ENCODE results near the gene TMEM82. TPM values are rescaled to one million over a fixed set of nuclear protein-coding genes. Genes with fewer than 3 reads are reported as not detected.

Gene TMEM82
- total and polyA plus RNA-seq, 2 of the 13 experiments (the other 11 are each of a cell fraction or from before 2014, with no cell fraction given): 0.24 to 0.97 TPM

GRCh38 chr1:15742339-15742801 is at the start of gene TMEM82 (continued):
- TF ChIP-seq ZHX1 (CRISPR knock-in tag; IDR thresholded peaks at IDR 0.05; ENCODE audit: low read depth): no peak
- TF ChIP-seq ZNF652 (CRISPR knock-in tag; IDR thresholded peaks at IDR 0.05; ENCODE audit: borderline replicate concordance, low read depth): peak; percentile 95
- no peak for TF ChIP-seq MEIS2 (CRISPR knock-in tag; IDR thresholded peaks at IDR 0.05)
- TF ChIP-seq ADNP (CRISPR knock-in tag; IDR thresholded peaks at IDR 0.05): no peak
- TF ChIP-seq KMT2B (CRISPR knock-in tag; IDR thresholded peaks at IDR 0.05): no peak
- no peak for TF ChIP-seq ZSCAN21 (CRISPR knock-in tag; IDR thresholded peaks at IDR 0.05; ENCODE audit: borderline replicate concordance)
- TF ChIP-seq ZKSCAN1 (IDR thresholded peaks at IDR 0.05; ENCODE audit: low read length): no peak
- TF ChIP-seq ZNF768 (CRISPR knock-in tag; IDR thresholded peaks at IDR 0.05): 0 out of 2 replicates have a peak, but pooled peaks have one; percentile 5
- no peak for TF ChIP-seq CBX2 (IDR thresholded peaks at IDR 0.05; ENCODE audit: low read depth, low read length)
- TF ChIP-seq CBX2 (CRISPR knock-in tag; IDR thresholded peaks at IDR 0.05; ENCODE audit: low read depth): no peak
- TF ChIP-seq PAF1 (CRISPR knock-in tag; IDR thresholded peaks at IDR 0.05): no peak
- no peak for TF ChIP-seq NR3C1 (CRISPR knock-in tag; IDR thresholded peaks at IDR 0.05)
- TF ChIP-seq ZBTB43 (CRISPR knock-in tag; conservative IDR thresholded peaks at IDR 0.05): no peak
- TF ChIP-seq ZFX (CRISPR knock-in tag; IDR thresholded peaks at IDR 0.05; ENCODE audit: low read depth): no peak
- no peak for TF ChIP-seq ZNF570 (CRISPR knock-in tag; IDR thresholded peaks at IDR 0.05; ENCODE audit: borderline replicate concordance)
- TF ChIP-seq PHF20 (CRISPR knock-in tag; IDR thresholded peaks at IDR 0.05): no peak
- TF ChIP-seq ZFP91 (CRISPR knock-in tag; IDR thresholded peaks at IDR 0.05; ENCODE audit: borderline replicate concordance): no peak
- no peak for TF ChIP-seq ZNF562 (CRISPR knock-in tag; IDR thresholded peaks at IDR 0.05; ENCODE audit: borderline replicate concordance)
- TF ChIP-seq RERE (CRISPR knock-in tag; IDR thresholded peaks at IDR 0.05; ENCODE audit: low read depth): no peak
